GM12801 (cell line): ENCODE measurements around the gene OBP2A.
"Not testable (repeated sequence)": the region's sequence is repeated elsewhere in the genome, so short reads cannot be mapped to it uniquely, and the experiment has no call there.

ENCODE experiments used
- TF ChIP-seq, protein P1 (sequence below): IDR thresholded peaks from one replicate; pipeline ENCODE4 v1.5.1; 2011; ENCODE audit warnings: control low read depth; ENCODE audit not compliant: insufficient read length; ENCODE audit errors: extremely low read depth

Gene OBP2A, protein sequence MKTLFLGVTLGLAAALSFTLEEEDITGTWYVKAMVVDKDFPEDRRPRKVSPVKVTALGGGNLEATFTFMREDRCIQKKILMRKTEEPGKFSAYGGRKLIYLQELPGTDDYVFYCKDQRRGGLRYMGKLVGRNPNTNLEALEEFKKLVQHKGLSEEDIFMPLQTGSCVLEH

DNA sequence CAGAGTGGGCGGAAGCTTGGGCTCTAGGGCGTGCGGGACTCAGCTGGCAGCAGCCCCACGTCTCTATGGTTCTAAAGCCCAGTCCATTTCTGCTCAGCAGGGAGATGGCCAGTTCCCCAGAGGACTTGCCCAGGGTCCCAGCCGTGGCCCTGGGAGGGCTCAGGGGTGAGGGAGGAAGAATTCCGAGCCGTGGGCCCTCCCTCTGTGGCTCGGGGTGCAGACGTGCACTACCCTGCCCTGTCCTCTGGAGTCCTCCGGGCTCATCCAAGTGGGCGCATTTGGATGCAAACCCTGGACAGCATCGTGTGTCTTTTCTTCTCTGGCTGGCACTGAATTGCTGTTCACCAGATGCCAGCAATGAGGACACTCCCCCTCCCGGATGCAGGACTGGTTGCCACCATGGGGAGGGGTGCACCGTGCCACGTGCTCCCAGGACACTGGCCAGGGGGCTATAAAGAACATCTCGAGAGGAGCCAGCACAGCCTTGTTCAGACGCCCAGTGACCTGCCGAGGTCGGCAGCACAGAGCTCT lies at the start of gene OBP2A:
Gene OBP2A, plus strand, starts transcription at position 481 of the 531 bp plus-strand sequence. CDS start 55 bp downstream, outside the sequence.
- TF ChIP-seq, protein P1, sequence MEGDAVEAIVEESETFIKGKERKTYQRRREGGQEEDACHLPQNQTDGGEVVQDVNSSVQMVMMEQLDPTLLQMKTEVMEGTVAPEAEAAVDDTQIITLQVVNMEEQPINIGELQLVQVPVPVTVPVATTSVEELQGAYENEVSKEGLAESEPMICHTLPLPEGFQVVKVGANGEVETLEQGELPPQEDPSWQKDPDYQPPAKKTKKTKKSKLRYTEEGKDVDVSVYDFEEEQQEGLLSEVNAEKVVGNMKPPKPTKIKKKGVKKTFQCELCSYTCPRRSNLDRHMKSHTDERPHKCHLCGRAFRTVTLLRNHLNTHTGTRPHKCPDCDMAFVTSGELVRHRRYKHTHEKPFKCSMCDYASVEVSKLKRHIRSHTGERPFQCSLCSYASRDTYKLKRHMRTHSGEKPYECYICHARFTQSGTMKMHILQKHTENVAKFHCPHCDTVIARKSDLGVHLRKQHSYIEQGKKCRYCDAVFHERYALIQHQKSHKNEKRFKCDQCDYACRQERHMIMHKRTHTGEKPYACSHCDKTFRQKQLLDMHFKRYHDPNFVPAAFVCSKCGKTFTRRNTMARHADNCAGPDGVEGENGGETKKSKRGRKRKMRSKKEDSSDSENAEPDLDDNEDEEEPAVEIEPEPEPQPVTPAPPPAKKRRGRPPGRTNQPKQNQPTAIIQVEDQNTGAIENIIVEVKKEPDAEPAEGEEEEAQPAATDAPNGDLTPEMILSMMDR: not testable (repeated sequence)

DNA sequence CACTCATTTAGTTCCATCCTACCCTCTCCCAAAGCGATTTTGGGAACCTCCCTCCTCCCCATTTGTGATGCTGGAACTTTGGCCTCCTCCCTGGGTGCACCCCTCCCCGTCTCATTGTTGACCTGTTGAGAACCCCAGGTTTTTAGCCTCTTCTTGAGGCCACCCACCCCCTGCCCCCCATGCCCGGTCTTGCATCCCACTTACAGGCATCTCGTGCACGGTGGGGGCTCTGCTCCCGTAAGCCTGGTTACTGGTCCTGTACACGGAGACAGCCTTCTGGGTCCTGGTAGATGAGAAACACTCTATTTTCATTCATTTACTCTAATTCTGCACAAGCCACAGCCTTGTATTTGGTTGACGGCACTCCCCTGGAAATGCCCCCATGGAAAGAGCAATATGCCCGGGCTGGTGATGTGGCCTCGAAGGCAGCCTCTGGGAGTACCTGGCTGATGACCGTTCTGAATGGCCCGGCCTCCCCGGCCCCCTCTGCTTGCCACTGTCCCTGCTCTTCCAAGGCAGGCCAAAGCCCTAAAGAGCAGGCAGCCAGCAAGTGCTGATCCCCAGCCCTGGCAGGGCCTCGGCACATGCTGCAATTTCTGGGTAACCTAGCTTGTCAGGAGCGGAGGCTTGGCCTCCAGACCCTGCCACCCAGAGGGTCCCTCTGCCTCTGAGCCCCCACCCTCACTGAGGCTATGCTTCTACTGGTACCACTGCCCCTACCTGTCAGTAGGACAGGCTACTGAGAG lies 47.4 kb upstream of the OBP2A start:
- TF ChIP-seq, protein P1: no peak

DNA sequence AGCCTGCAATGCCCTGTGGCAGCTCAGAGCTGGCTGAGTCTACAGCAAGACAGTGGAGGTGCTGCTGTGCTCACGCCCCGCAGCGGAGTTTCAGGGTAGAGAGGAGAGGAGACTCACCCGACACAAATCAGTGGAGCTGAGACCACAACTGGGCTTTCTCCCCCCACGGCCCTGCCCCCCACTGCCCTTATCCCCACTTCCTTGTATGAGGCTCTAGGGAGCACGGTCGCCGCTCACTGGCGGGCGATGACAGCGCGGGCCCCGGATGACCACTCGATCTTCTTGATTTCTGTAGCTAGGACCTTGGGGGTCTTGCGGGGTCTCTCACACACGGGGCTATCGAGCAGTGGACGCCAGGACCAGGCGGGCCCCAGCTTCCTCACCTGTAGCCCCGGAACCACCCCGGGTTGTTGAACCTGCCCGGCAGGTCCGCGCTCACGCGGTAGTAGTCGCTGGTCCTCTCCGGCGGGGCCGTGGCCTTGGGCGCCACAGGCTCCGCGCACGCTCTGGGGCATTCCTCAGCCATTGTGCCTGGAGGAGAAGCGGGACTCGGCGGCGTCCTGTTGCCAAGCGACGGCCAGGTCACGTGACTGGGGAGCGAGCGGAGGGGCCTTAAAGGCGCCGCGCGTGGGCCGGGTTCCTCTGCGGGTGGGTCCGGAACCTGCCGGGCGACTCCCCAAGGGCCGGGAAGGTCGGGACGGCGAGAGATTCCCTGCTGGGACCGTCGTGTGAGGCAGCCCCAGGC lies 46.4 kb upstream of the OBP2A start:
- TF ChIP-seq, protein P1: no peak

DNA sequence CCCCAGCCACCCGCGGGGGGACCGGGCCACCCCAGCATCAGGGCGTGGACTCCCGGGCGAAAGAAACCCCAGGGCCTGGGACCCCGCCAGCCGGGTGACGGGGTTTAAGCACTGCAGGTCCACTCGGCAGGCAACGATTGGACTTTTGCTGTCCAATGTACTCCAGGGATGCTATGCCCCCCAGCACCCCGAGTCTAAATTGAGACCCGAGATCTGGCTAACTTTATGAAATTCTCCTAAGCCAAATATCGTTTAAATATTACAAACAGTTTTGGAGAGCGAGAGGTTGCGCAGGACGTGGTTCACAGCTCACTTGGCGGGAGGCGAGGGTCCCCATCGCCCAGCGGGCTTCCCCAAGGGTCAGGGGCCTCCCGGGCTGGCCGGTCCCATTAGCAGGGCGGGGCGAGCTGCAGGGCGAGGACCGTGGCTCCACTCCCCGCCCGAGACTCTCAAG lies 45.8 kb upstream of the OBP2A start:
- TF ChIP-seq, protein P1: no peak

DNA sequence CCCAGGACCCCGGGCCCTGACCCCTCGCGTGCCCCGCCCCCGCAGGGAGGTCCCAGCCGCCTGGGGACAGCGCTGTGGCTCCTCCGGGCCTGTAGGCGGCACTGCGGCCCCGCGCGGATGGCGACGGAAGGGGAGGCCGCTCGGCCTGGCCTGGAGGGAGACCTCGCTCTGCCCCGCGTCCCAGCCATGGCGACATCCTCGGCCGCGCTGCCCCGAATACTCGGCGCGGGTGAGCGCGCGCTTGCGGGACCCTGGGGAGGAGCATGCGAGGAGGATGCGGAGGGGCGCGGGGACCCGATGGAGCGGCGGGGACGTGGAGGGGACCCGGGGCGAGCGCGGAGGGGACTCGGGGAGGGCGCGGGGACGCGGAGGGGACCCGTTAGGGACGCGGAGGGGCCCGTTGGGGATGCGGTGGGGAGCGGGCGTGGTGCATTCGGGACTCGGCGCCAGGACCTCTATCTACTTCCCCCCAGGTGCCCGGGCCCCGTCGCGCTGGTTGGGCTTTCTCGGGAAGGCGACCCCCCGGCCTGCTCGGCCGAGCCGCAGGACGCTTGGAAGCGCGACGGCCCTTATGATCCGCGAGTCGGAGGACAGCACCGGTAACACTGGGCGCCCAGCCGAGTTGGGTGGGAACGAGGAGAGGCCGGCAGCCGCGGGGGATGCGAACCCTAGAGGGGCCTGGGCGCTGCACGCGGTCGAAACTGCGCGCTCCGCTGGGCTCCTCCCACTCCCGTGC lies 45.2 kb upstream of the OBP2A start, which contains the start of gene MRPS2:
Gene MRPS2, plus strand, starts transcription at position 158 of the 736 bp plus-strand sequence. Its CDS starts 29 bp downstream, at position 187.
- TF ChIP-seq, protein P1: no peak

DNA sequence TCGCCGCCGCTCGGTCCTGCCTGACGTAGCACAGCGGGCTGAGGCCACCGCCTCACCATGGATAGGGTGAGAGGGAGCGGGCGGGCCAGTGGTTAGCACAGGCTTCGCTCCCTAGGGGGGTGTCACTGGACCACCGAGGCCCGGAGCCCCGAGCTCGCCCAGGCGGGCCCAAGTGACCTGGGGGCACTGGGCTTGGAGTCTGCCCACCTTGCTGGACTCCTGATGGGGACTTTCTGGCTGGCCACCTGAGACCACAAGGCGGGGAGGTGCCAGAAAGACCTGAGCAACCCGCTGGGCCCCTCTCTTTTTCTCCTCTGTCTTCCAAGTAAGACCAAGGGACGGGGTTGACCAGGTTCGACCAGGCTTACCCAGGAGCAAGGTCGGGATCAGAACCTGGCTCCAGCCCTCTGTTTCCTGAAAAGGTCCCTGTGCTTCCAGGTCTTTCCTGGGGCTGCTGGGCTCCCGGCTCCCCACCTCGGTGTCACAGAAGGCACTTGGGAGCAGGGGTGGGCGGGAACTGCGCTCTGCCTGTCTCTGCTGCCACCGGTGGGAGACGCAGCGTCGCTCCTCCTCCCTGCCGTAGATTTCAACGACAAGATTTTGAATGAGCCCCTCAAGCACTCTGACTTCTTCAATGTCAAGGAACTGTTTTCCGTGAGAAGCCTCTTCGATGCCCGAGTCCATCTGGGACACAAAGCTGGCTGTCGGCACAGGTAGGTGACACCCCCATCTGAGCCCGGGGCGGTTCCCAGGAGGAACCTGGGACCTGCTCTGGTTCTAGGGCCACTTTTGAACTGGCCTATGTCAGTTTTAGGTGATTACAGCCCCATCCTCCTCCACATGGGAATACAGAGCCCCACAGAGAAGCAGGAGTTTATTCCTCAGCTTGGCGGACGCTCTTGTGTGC lies 44.4 kb upstream of the OBP2A start:
- TF ChIP-seq, protein P1: no peak
